Fibroblast of peridontal ligament (primary cell): ENCODE results near the gene ZFR2.

ENCODE experiments used
- DNase-seq: peaks from one replicate; pipeline ENCODE4 v3.0.0-alpha.2; 2010; ENCODE audit errors: extremely low read depth

Gene ZFR2

DNA sequence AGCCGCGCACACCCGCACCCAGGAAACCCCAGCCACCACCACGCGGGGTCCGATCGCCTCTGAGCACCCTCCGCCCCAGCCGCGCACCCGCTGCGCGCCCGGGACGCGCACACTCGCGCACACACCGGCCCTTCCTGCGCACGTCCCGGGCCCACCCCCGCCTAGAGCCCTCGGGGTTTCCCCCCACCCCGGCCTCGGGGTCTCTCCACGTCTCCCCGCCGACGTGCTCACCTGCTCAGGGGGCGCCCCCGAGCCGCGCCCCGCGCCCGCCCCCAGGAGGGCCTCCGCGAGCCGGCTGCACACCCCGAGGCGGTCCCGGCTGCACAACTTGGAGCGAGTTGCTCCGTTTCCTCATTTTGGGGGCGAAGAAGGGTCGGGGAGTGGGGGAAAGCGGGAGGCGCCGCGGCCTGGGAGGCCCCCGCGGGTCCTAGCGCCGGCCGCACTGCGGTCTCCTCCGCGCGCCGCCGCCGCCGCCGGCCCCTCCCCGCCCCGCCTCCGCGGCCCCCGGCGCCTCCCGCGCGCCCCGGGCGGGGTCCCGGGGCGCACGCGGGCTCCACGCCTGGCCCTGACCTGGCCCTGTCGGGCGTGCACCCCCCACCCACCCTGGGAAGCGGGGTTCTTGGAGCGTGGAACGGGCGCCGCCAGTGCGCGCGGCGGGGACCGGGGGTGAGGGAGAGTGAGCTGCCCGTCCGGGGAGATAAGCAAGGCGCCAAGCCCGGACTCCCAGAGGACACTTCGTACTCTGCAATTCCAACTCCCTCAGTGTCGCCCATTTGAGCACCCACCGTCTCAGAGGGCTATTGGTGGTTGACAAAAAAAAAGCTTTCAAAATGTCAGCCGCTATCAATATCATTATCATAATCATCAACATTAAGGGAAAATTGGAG, 82.7 kb downstream of the ZFR2 start, which contains the start of gene MATK:
MATK (minus strand) TSS at position 444 of the 887 bp plus-strand sequence. CDS start 1,246 bp downstream, outside the sequence.
- no peak for DNase-seq

DNA sequence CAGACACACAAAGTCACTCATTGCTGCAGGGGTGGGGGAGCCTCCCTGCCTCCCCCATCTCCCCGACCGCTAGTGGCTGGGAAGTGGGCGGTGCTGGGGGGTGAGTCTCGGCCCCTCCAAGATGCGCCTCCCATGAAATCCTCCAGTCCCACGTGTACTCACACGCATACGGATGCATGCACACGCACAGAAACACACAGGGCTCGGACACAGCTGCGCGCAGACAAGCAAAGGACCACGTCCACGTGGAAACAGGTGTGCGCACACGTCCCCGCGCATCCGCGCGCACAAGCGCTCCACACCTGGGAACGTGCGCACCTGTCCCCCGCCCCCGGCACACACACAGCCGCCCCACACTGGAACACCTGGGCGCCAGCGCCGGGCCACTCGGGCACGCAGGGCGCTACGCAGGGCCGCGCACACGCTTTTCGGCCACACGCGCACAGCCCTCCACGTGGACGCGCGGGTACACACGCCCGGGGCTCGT, 83.3 kb downstream of the ZFR2 start:
- DNase-seq: no peak

DNA sequence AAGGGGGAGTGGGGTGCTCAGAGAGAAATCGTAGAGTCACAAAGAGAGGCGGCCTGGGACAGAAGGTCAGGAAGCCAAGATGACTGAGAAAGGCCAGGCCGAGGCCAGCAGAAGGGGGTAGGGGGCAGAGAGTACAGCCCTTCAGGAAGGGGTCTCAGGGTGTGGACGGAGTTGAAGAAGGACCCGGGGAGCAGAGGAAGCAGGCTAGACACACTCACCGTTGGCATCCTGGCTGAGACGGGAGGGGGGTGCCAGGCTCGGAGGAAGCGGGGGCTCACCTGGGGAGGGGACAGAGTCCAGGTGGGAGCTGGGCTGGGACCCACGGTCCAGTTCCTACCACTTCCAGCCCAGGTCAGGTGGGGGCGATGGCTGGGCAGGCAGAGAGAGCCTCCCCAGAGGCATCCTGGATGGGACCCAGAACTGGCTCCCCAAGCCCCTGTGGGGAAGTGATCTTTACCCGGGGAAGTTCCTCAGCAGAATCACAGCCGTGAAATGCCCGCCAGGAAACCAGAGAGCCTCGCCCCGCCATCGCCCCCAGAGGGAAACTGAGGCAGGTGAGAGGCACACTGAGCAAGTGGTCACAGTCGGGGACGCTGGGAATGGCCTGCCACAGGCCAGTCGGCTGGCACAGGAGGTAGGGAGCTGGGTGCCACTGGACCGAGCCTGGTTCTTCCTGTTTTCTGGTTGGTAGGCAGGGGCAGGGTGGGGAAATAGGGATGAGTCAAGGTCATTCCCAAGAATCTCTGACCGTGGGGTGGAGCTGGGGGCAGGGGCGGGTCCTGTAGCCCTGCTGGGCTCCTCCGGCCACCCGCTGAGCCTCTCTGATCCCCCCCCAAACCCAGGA, 84.0 kb downstream of the ZFR2 start:
- DNase-seq: no peak

DNA sequence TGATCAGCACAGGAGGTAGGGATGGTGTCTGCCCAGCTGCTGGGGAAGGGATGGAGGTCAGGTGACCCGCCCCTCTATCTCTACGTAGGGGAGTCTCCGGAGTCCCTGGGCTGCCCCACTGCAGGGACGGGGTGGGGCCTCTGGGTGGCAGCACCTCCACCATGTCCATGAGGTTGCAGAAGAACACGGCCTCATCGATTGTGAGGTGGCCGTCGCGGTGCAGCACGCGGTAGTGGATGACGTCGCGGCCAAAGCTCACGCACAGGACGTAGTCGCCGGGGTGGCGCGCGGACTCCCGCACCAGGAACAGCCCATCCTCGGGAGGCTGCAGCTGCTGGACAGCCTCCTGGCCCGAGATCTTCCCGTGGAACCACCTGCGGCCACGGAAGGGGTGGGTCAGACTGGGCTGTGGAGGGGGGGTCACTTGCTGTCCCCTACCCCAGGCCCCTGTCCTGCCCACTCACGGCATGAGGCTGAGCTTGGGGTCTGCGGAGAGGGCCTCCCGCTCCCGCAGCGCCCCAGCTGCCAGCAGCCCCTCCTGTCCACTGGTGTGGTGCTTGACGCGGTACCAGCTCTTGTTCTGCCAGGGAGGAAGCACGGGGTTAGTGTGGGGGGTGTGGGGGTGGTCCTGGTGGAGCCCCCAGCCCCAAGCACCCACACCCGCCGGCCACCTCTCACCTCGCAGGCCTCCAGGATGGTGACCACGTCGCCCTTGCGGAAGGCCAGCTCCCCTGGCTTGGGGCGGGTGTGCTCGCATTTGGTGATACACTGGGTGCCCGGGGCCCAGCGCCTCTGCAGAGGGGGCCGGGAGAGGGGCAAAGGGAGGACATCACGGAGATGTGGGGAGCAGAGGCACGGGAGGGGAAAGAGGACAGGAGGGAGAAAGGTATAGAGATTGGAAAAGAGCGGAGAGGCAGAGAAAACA, 84.9 kb downstream of the ZFR2 start:
- no peak for DNase-seq

DNA sequence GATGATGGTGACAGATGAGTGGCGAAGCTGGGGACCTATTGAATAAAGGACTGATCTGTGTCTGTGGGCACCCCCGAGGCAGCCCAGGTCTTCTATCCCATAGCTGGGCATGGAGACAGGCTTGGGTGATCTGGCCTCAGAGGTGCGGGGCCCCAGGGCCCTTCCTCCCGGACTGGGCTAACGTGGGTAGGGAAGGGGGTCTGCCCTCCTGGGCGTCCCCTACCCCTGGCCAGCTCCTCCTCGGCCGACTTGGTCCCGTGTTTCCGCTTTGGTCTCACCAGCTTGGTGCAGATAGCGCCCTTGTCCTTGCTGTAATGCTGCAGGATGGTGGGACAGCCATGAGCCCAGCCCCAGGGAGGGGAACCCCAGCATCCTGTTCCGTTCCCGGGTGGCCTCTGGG, 85.9 kb downstream of the ZFR2 start:
- DNase-seq: no peak

DNA sequence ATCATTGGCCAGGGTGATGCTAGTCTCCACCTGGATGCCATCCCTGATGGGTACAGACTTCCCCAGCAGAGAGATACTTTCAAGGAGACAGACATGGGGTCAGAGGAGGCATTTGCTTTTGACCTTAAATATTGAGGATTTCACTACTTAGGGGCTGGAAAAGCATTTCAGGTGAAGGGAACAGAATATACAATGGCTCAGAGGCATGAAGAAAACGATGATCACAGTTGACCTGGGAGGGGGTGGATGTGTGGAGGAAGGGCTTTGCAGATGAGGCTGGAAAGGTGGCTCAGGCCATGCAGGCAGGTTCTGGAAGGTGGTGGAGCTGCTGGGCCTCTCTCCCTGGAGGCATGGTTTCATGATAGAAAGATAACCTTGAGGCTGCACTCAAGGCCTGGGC, 86.5 kb downstream of the ZFR2 start:
- DNase-seq: no peak

DNA sequence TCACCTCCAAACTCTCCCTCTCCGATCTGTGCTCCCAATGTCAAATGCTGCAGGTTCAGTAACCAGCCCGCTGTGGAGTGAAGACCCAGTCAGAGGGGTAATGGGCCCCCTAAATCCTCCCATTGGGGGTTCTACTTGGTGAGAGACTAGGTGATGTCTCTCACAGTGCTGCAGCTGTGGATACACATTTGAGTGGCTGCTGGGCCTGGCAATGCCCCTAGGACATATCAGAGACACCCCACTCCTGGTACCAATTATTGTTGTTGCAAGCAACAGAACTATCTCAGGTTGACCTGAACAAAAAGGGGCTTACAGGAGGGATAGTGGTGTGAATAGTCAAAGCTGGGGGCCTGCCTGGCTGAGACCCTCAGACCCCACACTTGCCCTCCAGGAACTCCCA, 87.2 kb downstream of the ZFR2 start:
- no peak for DNase-seq

DNA sequence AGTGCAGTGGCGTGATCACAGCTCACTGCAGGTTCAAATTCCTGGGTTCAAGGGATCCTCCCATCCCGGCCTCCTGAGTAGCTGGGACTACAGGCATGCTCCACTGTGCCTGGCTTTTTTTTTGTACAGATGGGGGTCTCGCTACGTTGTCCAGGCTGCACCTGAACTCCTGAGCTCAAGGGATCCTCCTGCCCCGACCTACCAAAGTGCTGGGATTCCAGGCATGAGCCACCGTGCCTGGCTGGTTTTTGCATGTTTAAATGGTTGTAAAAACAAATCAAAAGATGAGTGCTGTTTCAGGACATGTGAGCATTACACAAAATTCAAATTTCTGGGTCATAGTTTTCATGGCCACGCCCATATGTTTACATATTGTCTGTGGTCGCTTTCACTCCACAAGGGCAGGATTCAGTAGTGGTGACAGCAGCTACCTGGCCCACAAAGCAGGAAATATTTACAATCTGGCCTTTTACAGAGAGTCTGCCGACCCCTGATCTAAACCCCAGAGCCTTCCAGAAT, 88.0 kb downstream of the ZFR2 start:
- no peak for DNase-seq

DNA sequence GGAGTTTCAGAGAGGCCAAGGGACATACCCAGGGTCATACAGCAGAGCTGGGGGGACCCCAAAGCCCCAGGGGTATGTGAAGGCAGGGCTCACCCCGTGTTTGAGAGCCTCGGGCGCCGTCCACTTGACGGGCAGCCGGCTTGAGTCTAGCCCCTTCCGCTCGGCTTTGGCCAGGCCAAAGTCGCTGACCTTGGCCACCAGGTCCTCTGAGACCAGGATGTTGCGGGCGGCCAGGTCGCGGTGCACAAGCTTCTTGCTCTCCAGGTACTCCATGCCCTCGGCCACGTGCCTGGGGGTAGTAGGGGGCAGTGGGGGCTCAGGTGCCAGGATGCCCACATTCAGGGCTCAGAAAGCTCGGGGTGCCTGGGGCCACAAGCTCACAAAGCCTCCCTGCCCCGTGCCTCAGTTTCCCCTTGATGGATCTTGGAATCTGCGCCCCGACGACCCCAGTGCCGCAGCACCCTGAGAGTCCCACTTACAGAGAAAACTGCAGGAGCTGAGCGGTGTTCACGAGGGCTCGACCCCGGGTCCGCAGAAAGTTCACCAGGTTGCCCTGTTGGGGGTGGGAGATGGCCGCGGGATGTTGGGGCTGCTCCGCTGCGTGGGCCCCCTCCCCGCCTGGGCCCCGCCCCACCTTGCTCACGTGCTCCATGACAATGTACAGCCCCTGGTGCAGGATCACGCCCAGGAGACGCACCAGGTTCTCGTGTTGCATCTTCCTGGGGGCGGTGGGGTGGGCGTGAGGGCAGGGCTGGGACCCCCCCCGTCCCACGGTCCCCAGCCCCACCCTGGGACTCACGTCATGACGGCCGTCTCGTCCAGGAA, 89.7 kb downstream of the ZFR2 start:
- no peak for DNase-seq

DNA sequence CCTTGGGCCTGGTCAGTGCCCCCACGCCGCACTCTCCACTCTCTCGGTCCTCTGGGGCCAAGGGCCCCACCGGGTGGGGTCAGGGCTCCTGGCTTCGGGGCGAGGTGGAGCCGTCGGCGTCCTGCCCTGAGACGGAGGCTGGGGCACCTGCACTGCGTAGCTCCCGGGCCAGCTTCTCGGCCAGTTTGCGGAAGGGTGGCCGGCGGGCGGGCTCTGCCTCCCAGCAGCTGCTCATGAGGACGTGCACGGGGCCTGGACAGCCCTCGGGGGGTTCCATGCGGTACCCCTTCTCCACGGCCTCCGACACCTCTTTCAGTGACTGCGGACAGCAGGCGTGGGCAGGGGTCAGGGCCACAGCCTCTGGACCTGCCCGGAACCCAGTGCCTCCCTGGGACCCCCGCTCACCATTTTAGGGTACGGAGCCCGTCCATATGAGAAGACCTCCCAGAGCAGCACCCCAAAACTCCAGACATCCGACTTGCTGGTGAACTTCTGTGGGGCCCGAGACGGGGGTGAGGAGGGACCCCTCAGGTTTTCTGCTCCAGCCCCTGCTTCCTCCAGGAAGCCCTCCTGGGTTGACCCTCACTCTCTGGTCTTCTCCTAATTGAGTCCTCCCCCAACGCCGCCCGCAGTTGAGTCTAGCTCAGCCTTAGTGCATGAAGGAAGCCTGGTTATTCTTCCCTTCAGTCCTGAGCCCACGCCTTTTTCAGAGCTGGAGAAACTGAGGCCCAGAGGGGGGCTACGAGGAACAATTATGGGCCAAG, 90.6 kb downstream of the ZFR2 start:
- no peak for DNase-seq

DNA sequence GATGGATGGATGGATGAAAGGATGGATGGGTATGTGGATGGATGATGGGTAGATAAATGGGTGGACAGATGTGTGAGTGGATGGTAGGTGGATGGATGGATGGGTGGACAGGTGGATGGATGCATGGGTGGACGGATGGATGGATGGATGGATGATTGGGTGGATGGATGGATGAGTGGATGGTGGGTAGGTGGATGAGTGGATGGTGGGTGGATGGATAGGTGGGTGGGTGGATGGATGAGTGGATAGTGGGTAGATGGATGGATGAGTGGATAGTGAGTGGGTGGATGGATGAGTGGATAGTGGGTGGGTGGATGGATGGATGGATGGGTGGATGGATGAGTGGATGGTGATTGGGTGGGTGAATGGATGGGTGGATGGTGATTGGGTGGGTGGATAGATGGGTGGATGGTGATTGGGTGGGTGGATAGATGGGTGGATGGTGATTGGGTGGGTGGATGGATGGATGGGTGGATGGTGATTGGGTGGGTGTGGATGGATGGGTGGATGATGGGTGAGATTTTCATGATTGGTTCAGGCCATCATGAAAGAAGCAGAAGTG, 92.3 kb downstream of the ZFR2 start:
- DNase-seq: no peak

DNA sequence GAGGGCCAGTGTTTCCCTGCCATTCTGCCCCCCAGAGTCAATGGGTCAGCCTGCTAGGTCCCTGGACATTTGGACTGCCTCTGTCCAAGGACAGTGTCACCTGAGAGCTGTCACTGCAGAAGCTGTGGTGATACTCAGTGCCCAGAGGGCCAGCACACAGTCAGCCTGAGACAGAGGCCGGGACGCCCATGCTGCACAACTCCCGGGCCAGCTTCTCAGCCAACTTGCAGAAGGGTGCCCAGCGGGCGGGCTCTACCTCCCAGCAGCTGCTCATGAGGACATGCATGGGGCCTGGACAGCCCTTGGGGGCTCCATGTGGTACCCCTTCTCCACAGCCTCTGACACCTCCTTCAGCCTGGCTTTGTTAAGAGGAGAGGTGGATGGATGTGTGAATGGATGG, 93.0 kb downstream of the ZFR2 start:
- DNase-seq: no peak

DNA sequence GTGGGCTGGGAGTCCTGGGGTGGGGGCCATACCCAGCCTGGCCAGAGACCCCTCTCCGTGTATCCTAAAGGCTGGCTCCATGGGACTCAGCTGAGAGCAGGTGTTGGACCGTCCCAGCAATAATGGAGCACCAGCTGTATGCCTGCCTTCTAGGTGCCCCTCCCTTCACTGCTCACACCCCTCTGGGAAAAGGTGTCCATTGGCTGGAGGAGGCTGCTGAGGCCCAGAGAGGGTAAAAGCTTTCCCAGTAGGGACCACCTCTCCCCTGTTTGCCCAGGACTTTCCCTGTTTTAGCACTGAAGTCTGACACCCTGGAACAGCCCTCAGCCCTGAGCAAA, 93.5 kb downstream of the ZFR2 start:
- DNase-seq: no peak

DNA sequence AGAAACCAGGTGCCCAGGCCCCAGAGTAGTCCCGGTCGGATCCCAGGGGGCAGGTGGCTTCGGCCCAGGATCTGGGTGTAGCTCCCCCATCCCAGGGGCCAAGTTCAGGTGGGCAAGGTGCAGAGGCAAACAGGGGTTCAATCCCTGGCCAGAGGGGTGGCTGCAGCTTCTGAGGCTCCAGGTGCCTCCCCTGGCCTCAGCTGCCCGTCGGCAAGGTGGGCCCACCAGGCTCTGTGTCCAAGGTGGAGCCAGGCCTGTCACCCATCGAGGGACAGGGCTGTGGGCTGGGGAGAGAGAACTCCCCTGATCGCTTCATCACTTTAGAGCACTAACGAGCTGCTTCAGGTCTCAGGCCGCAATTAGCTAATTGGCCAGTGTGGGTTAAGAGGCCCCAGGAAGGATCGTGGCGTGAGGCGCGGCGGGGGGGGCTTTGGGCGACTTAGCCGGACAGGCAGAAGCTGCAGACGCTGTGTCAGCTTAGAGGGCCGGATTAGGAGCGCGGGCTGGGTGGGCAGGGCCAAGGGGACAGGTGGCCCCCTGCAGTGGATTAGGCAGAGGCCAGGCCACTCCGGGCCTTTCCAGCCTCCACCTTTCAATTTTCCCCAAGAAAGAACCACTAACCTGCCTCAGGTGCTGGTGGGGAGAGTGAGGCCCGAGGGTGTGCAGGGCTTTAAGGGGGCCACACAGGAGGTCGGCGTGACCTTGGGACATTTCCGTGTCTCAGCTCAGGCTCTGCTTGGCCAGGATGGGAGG, 94.0 kb downstream of the ZFR2 start:
- DNase-seq: no peak

DNA sequence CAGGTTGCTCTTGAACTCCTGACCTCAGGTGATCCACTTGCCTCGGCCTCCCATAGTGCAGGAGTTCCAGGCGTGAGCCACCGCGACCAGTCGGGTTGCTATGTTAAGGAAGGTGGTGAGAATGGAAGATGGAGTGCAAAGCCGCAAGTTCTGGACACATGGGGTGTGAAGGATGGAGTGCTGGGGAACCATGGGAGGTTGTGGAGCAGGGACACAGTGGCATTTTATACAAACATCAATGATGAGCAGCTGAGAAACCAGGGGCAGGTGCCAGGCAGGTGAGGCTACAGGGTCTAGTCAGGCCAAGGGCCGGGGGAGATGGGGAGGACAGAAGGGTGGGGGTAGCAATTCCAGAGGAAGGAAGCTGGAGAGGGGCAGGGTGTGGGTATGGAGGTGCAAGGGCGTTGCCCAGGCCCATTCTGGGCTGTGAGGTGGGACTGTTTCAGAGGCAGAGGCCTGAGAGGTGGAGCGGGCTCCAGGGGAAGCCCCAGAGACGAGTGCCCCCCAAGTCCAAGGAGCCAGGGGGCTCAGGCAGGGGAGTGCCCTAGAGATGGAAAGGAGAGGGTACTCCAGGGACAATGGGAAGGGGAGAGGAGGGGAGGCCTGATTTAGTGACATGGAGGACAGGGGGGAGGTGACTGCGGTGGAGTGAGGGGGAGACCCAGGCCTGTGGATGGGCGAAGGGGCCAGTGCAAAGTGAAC, 94.9 kb downstream of the ZFR2 start:
- no peak for DNase-seq

DNA sequence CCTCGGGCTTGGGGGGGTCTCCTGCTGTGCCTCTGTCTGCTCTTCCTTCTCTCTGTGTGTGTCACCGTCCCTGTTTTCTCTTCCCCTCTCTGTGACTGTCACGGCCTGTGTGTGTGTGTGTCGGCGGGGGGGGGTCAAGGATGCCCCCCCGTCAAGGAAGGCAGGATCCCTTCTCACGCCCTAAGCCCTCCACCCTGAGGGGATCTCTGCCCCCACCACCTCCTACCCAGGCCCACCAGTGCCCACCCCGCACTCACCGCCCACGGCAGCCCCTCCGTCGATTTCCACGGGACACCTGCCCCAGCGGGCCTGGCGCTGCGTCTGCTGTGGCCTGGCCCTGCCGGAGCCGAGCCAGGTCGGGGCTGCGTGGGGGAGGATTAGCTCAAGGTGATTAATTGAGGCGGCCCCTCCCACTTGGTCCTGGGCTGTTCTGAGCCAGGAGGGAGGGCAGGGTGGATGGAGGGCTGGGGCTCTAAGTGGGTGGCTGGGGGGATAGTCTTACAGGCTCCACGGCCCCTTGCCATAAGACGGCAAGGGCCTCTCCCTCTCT, 96.9 kb downstream of the ZFR2 start, which contains the start of gene RAX2:
RAX2 (minus strand) TSS at position 323 of the 550 bp plus-strand sequence. CDS start 486 bp downstream, outside the sequence.
- no peak for DNase-seq
